NCI-H446 (cell line): ENCODE data around the gene CORO6.

Experiments
- DNase-seq, 2 experiments: peaks; one replicate each; lab custom pipeline; 2025; lab: John Stamatoyannopoulos, UW

CORO6 gene

GRCh38 chr17:29591146-29591736 is 31.5 kb downstream of the CORO6 start:
- peak; percentile 87 to 90 for DNase-seq

DNA sequence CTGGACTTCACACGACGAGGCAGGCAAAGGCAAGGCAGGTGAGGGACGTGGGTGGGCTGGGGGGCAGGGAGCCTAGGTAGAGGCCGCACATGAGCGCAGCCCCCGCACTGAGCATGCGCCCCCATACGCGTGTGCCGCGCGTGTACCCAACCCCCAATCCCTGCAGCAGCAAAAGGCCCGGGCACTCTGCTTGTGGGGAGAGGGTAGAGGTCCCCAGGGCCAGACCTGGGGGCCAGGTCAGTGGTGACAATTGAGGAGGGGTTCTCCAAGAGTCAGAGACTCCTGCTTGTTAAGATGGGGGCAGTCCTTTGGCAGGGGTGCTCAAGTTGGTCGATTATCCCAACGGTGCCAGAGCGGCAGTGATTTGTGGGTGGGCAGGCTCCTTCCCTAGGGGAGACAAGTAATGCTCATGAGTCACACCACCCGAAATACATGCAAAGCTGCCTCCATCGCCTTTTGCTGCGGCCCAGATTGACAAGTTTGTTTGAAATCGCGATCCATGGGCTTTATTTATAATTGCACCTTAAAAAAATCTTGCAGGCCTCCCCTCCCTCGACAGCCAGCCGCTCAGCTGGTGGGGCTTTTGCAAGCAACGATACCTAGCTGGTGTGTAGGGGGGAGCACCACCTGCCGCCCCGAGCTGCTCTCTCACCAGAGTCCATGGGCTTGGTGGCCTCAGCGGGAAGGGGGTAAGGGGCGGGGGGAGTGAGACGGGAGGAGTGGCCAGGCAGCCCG is 32.1 kb downstream of the CORO6 start:
- peak; percentile 74 to 76 for DNase-seq

GRCh38 chr17:29589524-29590410 is 32.9 kb downstream of the CORO6 start, which contains the start of gene GIT1:
Gene GIT1, minus strand, starts transcription at chr17:29589648. Its CDS starts 270 bp downstream, at chr17:29589378.
- peak; percentile 29 to 86 for DNase-seq

DNA sequence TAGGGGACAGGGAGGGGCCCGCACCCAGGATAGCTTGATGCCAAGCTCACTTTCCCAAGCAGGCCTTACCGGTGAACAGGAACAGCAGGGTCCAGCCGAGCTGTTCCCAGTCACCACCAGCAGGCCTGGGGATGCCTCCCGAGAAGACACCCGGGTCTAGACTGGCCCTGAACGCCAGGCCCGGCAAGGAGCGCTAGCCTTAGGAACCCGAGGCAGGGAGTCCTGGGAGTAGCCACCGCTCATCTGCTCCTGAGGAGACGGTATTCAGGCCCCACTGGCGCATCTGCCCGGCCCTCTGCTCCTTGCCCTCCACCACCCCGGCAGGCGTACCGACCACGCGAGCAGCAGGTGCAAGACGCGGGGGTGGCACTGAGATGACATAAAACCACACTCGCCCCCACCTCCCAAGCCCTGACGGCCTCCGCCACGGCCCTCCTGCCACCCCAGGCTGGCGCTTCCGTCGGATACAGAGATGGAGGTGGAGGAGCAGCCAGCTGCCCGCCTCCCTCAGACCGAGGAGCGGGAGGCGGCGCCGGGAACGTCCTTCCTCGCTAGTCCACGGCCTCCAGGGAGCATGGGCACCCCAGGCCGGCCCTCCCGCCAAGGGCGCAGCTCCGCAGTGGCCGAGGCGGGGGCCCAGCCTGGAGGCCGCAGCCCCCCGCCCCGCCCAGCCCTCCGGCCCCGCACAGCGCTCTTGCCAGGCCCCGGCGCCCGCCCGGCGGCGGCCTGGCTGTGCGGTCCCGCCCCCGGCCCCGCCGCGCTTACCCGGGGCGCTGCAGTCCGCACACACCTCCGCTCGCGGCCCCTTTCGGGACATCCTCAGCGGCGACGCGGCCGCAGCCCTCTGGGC is 33.9 kb downstream of the CORO6 start:
- no peak for DNase-seq

- no peak for DNase-seq
Measured at GRCh38 chr17:29588017-29588561, 34.6 kb downstream of the CORO6 start.

DNA sequence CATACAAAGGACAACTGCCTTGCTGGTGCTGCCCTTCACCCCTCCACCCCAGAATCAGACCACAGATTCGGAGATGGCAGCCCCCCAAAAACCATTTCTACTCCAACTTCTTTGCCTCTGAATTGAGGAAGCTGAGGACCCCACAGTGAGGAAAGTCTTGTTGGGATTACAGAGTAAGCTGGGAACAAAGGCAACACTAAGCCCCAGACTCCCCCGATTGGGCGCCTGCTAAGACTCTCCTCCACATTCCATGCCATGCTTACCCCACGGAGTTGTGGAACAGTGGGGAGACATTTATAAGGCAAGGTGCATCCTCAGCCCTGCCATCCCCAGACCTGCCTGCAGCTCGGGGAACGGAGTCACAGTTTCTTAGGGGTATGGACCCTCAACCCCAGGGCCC is 35.1 kb downstream of the CORO6 start:
- no peak for DNase-seq

GRCh38 chr17:29586676-29587469 is 35.8 kb downstream of the CORO6 start:
- no peak for DNase-seq

DNA sequence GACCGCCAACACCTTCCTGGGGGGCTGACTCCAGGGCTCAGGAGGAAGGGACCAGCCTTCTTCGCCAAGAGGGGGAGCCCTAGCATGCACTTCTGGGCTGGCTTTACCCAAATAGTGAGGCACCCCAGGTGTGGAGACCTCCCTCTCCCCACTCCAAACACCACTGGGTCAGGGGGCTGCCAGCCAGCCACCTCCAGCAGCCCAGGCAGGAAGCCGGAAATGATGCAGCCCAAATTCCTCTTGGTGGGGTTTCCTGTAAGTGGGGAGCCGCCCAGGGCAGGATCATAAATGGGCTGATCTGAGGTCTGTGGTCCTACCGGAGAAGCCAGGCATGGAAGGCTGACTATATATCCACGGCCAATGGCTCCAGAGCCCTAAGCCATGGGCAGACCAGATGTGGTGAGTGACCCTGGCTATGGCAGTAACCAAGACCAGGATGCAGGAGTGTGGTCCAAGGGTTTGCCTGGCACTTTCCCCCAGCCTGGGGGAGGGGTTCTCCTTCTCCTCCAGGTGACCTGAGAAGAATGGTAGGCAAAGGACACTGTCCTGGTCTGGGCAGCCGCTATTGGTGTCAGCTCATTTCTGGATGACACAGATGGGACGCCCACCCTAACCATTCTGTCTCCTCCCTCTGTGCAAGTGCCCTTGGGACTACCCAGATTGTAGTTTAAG is 37.5 kb downstream of the CORO6 start:
- DNase-seq, result no peak

DNA sequence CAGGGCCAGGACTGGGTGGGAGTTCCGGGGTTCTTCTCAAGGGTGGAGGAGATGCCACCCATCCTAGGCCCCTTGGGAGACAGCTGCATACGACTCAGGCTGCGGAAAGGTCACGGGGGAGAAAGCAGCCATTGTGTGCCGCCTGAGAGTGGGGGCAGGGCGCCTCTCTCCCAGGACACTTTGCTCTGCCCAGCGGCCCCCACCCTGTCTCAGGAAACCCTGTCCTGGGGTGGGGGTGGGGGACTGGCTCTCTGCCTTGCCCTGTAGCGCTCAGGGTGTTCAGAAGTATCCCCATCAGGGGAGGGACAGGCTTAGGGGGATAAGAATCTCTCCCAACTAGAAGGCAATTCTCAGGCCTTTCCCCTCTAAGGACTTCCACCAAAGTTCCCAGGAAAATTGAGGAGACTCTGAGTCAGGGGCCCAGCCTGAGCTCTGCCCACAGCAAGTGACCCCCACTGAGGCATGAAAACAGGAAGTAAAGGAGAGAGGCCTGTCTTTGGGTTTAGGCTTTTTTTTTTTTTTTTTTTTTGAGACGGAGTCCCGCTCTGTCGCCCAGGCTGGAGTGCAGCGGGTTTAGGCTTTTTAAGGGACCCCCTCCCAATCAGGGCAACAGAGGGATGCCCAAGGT is 38.1 kb downstream of the CORO6 start:
- no peak for DNase-seq

DNA sequence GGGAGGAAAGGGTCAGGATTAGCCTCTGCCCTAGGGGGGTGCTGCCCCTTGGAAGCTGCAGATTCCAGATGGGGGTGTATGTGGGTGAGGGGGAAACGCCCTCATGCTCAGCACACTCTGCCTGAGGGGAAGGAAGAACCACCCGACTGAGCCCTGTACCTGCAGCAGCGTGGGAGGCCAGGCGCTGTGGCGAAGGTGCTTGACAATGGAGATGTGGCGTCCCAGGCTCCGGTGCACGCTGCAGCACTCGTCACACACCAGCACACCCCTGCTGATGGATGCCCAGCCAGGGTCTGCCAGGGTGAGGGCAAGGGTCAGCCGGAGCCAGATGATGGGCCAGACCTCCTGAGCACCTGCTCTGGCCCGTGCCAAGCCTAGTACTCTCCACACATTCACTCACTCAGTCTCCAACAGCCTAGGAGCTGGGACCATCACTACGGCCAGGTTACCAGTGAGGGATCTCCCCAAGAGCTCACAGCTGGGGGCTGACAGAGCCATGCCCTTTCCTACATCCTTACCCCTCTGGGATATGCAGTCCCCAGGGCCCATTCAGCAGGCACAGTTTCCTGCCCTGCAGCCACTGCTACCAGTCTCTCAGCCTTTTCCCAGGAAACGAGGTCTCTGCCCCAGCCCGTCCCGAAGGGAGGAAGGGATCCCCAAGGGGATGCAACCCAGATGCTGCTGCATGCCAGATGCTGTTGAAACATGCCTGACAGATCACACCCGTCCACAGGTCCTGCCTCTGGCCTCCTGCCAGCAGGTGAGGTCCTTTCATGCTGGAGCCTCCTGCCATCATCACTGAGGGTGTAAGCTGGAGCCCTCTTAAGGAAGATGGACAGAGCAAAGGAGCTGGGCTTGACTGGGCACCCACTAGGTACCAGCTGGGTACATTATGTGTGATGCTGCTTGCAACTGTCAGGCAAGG is 39.1 kb downstream of the CORO6 start:
- no peak for DNase-seq

- peak; percentile 64 to 87 for DNase-seq
Measured at GRCh38 chr17:29582772-29583171, 39.9 kb downstream of the CORO6 start.

DNA sequence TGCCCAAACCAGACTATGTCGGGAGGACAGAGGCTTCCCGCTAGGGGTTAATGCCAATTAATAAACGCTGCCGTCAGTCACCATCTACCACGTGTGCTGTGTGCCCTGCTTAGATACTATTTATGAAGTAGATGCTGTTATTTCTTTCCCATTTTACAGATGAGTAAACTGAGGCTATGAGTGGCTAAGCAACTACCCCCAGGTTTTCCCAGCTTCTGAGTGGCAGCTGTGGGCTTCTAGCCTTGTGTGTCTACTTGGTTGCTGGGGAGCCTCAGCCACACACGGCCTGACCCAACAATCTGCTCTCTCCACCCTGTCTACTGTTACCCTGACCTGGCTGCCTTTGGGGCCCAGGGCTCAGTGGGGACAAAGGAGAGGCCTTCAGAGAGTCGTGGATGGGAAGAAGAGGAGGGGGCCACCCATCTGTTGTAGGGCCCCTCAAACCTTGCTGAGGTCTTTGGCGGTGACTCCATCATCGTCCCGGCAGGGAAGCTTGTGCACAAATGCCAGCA is 40.4 kb downstream of the CORO6 start:
- peak in 1 of 2 experiments; percentile 73 for DNase-seq

DNA sequence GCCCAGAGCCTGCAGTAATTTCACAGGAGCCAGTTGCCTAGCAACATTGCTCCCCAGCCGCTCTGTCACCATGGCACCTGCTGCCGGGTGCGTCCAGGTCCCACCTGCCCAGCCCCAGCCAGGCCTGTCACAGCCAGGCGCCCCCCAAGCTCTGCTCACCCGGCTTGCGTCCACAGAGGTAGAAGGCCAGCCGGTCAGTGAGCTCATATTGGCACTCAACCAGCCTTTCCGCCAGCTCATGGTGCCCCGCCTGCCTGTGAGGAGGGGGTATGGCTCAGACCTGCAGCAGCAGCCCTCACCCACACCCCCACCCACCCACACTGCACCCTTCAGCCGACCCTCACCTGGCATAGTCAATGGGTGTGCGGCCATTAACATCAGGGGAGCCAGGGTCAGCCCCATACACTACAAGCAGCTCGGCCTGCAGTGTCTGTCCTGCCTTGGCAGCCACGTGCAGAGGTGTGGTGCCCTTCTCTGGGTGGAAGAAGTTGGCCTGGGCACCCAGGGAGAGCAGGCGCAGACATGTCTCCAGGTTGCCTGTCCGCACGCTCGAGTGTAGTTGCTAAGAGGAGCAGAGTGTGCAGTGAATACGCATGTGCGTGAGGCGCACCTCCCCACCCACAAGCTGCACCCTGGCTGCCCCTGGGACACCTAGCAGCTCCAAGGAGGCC is 41.0 kb downstream of the CORO6 start:
- DNase-seq, result no peak

GRCh38 chr17:29579866-29580771 is 42.6 kb downstream of the CORO6 start:
- peak; percentile 50 to 79 for DNase-seq

- no peak for DNase-seq
Measured at GRCh38 chr17:29578626-29579485, 43.9 kb downstream of the CORO6 start.
